Forelimb muscle (tissue), 1 donor: ENCODE data around the gene FBXW12. TPM values are rescaled to one million over a fixed set of nuclear protein-coding genes. Genes with fewer than 3 reads are reported as not detected.

ENCODE experiments used
- DNase-seq: peaks from one replicate; pipeline ENCODE4 v3.0.0-alpha.2; 2013; ENCODE audit warnings: low read depth
- polyA plus RNA-seq: library from polyadenylated mRNA; unstranded; fragments of 120-200 nt; gene quantifications from one replicate; pipeline ENCODE4 v1.2.1, GENCODE V29; 2013; ENCODE audit not compliant: insufficient read length

The FBXW12 gene
- polyA plus RNA-seq, 1 donor = 0.15 TPM

DNA sequence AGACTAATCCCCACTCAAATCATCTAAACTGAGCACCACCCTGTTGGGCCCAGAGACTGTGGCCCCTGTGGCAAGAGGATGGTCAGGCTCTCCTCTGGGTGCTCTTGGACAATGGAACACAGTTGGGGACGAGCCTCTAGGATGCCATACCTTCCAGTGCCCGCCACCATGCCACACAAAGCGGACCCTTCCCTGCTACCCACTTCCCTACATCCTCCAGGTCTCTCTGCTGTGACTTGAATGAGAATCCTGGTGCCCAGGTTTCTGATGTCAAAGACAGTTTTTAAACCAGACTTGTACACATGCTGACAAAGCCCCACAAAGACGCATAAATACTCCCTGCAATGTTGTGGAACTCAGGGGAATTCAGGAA lies 63.2 kb downstream of the FBXW12 start:
- no peak for DNase-seq

DNA sequence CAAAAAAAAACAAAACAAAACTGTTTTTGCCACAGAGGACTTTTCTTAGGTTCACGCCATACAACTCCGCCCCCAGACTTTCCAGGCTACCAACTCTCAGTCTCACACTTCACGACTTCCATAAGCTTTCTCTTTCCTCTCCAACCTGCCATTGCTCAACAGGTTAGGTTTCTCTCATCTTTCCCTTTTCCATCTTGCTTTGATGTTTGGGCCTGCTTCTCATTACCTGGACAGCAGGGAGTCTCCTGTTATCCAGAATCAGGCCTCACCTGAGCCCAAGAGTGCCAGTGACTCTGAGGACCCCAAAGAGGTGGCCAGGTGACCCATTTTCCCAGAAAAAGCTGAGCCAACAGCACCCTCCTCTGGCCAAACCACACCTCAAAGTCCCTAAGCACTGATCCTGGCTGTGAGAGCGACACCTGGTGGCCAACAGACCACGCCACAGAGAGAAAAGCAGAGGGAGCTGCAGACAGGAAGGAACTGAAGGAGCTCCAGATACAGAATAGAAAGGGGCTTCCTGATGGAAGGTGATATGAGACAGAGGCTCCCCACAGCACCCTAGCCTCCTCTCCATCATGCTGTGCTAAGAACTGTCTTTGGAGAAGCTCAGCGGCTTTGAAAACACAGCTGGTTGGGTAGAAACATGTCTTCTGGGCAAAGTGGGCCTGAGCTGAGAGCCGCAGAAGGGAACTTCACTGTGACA lies 63.9 kb downstream of the FBXW12 start:
- peak; percentile 57 for DNase-seq

DNA sequence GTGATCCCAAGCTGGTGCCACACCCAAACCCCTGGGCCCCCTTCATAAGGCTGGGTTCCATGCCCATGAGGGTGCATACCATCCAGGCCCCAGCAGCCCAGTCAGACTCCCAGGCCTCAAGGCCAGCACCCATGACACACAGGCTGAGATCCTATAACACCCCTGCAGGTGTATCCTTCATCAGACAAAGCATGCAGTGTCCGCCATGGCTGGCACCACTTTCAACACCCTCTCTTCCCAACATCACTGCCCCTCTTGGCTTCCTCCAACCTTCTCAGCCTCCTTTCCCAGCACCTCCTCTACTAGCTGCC lies 64.4 kb downstream of the FBXW12 start:
- no peak for DNase-seq

DNA sequence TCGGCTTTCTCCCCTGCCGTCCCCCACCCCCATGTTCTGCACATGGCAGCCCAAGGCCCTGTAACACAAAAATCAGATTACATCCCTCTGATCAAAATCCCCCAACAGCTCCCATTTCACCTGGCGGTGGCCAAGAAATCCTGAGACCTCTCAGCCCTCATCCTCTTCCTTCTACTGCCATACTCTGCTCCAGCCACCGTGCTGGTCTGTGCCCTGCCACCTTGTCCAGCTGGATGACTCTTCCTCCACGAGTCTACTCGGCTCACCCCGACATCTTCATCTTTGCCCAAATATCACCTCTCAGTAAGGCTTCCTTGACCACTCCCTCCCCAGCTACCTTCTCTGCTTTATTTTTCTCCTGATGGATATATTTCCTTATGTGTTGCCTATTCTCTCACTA lies 64.8 kb downstream of the FBXW12 start:
- DNase-seq = no peak

DNA sequence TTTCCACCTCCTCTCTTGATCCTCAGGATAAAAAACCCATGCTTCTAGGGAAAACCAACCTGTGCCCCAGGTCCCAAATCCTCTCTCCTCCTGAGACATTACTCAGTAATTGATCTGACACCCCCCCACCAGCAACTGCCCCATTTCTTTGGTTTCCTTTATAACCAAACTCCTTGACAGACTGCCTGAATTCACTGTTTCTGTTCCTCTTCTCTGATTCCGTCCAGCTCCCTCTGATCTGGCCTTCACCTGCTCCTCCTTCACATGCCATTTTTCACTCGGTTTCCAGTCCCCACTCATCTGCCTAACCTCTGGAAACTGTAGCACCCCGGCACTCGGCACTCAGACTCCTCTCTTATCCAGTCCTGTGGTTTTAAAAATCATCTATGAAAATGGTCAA lies 65.8 kb downstream of the FBXW12 start:
- DNase-seq = no peak

DNA sequence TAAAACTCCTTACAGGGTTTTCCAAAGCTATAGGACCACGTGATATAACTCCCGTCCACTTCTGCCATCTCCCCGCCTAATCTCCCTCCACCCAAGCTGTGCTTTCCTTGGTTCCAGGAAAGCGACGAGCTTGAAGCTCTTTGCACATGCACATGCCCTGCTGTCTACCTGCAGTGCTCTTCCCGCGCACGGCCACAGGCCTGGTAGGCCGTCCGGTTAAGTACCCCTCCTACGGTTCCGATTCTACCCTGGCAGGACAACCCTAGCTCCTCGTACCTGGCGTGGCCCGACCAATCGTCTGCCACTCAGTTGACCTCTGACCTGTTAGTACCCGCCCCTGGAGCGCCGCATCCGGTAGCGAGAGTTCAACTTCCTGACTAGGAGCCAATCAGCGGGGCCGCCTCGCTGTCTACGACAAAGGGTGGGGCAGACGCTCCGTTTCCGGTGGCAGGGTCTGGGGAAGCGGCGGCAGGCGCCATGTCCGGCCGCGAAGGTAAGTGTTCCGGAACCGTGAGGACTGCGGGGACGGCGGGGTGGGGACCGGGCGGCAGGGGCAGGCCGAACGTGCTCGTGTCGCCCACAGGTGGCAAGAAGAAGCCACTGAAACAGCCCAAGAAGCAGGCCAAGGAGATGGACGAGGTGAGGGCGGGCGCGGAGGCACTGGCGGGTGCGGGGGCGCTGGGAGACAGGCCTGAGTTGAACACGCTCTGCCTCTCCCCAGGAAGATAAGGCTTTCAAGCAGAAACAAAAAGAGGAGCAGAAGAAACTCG lies 68.0 kb downstream of the FBXW12 start, which contains the start of the genes CCDC51 and TMA7:
CCDC51 (minus strand) TSS at position 300 of the 770 bp plus-strand sequence. CDS start 4,991 bp downstream, outside the sequence.
TMA7 (plus strand) TSS at position 438 of the 770 bp plus-strand sequence; CDS start at position 478, 40 bp downstream.
- peak; percentile 86 for DNase-seq

DNA sequence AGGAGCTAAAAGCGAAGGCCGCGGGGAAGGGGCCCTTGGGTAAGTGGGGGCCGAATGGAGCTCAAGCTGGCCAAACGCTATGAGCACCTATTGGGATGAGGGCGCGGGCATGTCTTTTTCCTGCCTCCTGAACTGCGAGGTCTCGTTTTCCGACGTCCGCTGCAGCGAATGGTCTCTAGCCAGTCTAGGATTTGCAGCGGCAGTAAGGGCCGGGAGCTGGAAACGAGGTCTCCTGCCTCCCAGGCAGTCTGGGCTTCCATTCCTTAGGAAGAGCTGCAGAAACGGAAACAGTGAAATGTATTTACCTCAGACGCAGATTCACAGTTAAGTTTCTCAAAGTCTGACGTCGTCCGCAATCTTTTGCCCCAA lies 68.6 kb downstream of the FBXW12 start:
- DNase-seq = no peak

DNA sequence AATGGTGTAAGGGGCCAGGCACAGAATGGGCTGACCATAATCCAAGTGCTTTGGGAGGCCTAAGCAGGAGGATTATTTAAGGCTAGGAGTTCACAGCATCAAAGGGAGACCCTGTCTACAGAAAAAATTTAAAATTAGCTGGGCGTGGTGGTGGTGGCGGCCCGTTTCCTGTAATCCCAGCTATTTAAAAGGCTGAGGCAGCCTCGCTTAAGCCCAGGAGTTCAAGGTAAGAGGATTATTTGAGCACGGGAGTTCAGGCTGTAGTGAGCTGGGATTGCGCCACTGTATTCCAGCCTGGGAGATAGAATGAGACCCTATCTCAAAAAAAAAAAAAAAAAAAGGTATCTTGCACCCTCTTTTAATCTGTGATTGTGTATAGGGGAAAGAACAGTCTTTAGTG lies 69.9 kb downstream of the FBXW12 start:
- DNase-seq = no peak

Other genes starting within 250 kb of the FBXW12 start
- 3.1 TPM for gene CDC25A, start 183.8 kb upstream of the FBXW12 start, polyA plus RNA-seq
- gene CAMP, start 148.7 kb upstream of the FBXW12 start, polyA plus RNA-seq = 1.5 TPM
- gene ZNF589, start 131.1 kb upstream of the FBXW12 start, polyA plus RNA-seq = 8.4 TPM
- 23.0 TPM for gene NME6, start 70.9 kb upstream of the FBXW12 start, polyA plus RNA-seq
- not detected for gene SPINK8, start 38.6 kb upstream of the FBXW12 start, polyA plus RNA-seq
- gene PLXNB1, start 57.9 kb downstream of the FBXW12 start, polyA plus RNA-seq = 17.3 TPM
- gene CCDC51, start 67.9 kb downstream of the FBXW12 start, polyA plus RNA-seq = 11.0 TPM
- 160 TPM for gene TMA7, start 68.0 kb downstream of the FBXW12 start, polyA plus RNA-seq
- 7.3 TPM for gene ATRIP, start 74.5 kb downstream of the FBXW12 start, polyA plus RNA-seq
- 58.4 TPM for gene SHISA5, start 132.0 kb downstream of the FBXW12 start, polyA plus RNA-seq
- gene PFKFB4, start 184.6 kb downstream of the FBXW12 start, polyA plus RNA-seq = 5.1 TPM
- gene UCN2, start 191.6 kb downstream of the FBXW12 start, polyA plus RNA-seq = 0.19 TPM
- gene COL7A1, start 223.1 kb downstream of the FBXW12 start, polyA plus RNA-seq = 6.4 TPM
- gene UQCRC1, start 237.4 kb downstream of the FBXW12 start, polyA plus RNA-seq = 204 TPM
- not detected for gene TMEM89, start 249.6 kb downstream of the FBXW12 start, polyA plus RNA-seq